Suprapubic skin (tissue), 4 donors: ENCODE results near the gene LZTR1.

ENCODE experiments used
- EP300 ChIP-seq: sonication (generic); formaldehyde crosslinking; IDR thresholded peaks from one replicate; pipeline ENCODE4 v1.6.1; 2017; ENCODE audit warnings: antibody characterized with exemption
- POLR2AphosphoS5 ChIP-seq, 3 donors: sonication (generic); formaldehyde crosslinking; IDR thresholded peaks; one replicate each; pipeline ENCODE4 v1.6.1; 2017; ENCODE audit warnings: antibody characterized with exemption in 3 of 3
- TF ChIP-seq, protein P1 (sequence below), 2 donors: fragments of 200-600 bp in 1 of 2; fragments of 450-650 bp in 1 of 2; sonication (generic) in 1 of 2; IDR thresholded peaks; one replicate each; pipeline ENCODE4 v1.5.1; 2016 to 2019; ENCODE audit warnings: antibody characterized with exemption in 2 of 2, mild to moderate bottlenecking in 1 of 2, moderate library complexity in 1 of 2

DNA sequence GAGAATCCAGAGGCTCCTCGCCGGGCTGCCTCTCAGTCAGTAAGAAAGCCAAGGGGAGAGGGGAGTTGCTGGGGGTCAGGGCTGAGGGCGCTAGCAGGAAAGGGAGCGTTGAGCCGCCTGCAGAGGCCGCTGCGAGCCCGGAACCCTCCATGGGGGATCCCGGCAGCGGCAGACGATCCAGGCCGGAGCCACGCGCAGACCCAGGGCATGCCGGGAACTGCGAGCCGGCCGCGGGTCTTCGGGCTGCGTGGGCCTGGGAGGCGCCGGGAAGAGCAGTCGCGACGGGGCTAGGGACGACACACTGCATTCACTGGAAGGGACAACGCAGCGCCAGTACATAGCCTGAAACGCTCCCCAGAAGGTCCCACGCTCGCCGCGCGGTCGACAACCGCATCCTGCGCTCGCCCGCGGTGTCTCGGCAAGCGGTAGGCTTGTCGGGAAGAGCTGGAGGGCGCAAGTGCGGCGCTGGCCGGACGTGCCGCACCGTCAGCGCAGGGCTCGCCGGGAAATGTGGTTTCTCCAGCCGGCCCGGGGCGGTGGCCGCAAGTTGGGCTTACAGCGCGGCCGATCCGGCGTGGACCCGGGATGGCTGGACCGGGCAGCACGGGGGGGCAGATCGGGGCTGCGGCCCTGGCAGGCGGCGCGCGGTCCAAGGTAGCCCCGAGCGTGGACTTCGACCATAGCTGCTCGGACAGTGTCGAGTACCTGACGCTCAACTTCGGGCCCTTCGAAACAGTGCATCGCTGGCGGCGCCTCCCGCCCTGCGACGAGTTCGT, at the start of gene LZTR1:
- TF ChIP-seq, protein P1, sequence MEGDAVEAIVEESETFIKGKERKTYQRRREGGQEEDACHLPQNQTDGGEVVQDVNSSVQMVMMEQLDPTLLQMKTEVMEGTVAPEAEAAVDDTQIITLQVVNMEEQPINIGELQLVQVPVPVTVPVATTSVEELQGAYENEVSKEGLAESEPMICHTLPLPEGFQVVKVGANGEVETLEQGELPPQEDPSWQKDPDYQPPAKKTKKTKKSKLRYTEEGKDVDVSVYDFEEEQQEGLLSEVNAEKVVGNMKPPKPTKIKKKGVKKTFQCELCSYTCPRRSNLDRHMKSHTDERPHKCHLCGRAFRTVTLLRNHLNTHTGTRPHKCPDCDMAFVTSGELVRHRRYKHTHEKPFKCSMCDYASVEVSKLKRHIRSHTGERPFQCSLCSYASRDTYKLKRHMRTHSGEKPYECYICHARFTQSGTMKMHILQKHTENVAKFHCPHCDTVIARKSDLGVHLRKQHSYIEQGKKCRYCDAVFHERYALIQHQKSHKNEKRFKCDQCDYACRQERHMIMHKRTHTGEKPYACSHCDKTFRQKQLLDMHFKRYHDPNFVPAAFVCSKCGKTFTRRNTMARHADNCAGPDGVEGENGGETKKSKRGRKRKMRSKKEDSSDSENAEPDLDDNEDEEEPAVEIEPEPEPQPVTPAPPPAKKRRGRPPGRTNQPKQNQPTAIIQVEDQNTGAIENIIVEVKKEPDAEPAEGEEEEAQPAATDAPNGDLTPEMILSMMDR (IDR thresholded peaks at IDR 0.05): peak; percentile 9 to 34
- TF ChIP-seq EP300 (no peak), POLR2AphosphoS5 (IDR thresholded peaks at IDR 0.05) (peak; percentile 79 to 88 (median 83))
